RPMI7951 (cell line): Measurements from ENCODE around the gene PHACTR1. TPM values are rescaled to one million over a fixed set of nuclear protein-coding genes. Genes with fewer than 3 reads are reported as not detected.

Experiments
- DNase-seq: peaks from one replicate; pipeline ENCODE4 v3.0.0-alpha.2; 2012; ENCODE audit warnings: low read depth
- total RNA-seq: library from RNA; depleted of rRNA; stranded (reverse); fragments of >200 nt; shearing (Covaris generic); gene quantifications from 2 replicates; pipeline ENCODE4 v1.2.3, GENCODE V29; 2014

Gene PHACTR1
- total RNA-seq, 1 experiment from 2014 or later = 5.9 TPM

DNA sequence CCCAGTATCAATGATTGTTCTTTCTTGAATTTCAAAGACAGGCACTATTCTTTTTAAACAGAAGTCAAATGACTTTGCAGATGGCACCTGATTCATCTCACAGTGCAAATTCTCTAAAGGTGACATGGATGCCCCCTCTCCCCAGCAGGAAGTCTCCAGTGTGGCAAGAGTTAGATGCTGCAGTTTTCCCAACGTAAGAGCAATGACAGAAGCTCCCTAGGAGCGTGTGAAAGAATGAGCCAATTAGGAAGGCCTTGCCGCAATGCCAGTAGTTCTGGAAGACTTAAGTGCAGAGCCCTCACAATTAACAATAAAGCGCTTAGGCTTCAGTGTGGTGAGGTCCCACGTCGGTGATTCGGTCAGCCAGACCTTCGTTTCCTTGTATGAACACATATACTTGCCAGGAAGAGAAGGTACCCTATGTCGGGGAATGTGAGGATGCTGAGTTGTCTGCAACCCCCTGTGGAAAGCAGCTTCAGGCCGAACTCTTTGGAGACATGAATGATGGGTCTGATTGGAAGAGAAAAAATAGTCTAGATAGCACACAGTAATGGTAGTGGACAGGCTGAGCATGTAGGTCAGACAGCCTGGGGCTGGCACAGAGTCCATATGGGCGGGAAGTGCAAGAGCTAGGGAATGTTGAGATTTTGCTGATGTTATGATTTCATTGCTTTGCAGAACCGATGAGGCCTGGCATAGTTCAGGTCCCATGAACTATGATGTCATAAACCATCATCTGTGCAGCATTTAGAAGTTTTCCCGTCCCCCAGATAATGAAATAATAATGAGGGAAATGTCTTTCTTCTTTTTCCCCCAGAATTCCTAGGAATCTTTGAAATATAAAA, 132.6 kb downstream of the PHACTR1 start:
- no peak for DNase-seq

GRCh38 chr6:12849809-12850198, 133.2 kb downstream of the PHACTR1 start:
- DNase-seq = no peak

DNA sequence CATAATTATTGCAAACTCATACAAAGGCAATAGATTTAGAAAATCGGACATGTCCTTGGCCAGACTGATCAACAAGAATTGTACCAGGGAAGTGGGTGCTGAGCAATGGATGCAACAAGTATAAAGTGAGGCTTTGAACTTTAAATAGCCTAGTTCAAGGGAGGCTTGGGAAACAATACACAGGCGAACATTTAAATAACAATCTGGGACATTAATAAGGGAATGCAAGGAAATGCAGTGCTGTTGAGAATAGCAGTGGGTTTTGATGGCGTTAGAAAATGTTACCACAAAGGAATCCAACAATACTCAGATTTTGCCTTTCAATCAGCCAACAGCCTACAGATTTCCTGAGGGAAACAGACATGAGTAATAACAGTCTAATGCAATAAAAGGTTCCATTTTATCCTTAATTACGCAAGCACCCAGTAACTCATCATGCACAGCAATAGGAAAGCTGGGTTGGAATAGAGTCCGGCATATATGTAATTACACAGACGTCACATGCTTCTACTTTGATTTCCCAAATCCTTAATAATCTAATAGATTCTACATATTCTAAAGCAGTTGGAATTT, 134.6 kb downstream of the PHACTR1 start:
- peak; percentile 19 for DNase-seq

- DNase-seq = no peak
Measured at GRCh38 chr6:12861603-12862002, 145.0 kb downstream of the PHACTR1 start.

GRCh38 chr6:12865117-12865516, 148.6 kb downstream of the PHACTR1 start:
- DNase-seq = no peak

GRCh38 chr6:12865671-12866181, 149.2 kb downstream of the PHACTR1 start:
- no peak for DNase-seq

- no peak for DNase-seq
Measured at GRCh38 chr6:12866422-12867029, 150.0 kb downstream of the PHACTR1 start.

GRCh38 chr6:12869816-12870432, 153.4 kb downstream of the PHACTR1 start:
- DNase-seq = no peak

GRCh38 chr6:12873691-12874090, 157.1 kb downstream of the PHACTR1 start:
- DNase-seq = peak; percentile 48

DNA sequence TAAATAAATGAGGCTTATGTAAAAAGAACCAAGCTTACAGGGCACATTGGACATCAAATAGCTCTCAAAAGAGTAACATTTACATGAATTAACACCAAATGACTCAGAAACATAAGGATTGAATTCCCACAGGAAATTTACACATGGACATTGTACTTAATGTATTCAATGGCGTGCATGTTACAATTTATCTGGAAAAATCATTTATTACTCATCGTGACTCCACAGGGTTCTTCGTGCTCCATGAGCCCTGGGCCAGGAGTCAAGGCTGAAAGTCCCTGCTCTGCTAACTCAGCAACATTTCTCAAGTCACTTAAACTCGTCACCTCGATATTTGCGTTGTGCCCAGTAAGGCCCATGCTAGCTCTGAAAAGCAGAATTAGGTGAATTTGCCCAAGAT, 158.5 kb downstream of the PHACTR1 start:
- DNase-seq = peak; percentile 74

DNA sequence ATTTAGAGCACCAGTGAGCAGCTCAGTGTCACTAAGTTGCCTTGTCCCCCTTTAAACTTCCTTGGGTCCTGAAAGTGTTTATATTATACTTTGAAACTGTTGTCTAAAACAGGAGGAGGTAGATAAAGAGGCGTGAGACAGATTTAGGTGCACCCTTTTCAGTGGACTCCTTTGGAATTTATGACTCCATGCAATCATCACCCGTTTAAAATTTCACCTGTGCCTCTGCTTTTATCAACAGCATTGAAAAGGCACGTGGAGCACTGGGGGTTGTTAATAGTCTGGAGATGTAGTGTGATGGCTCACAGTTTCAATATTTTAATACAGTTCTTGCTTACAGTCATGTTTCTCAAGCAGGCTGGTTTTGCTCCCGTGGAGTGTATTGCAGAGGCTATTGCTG, 162.2 kb downstream of the PHACTR1 start:
- no peak for DNase-seq

- DNase-seq = no peak
Measured at GRCh38 chr6:12882761-12883290, 166.3 kb downstream of the PHACTR1 start.

DNA sequence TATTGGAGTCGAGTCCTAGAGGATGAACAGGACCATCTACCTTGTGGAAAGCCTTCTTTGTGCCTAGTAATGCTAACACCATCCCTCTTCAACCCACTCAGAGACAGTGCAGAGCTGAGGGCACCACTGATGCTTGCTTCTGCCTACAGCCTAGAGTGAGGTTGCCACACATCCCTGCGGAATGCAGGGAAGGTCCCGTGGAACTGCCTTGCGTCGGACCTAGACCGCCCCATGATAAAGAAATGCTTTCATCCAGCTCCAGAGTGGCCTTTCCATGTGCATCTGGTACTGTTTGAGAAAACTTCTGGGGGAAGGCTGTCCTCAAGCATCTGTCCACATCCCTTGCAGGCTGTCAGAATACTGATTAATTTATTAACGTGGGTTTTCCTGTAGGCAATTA, 168.4 kb downstream of the PHACTR1 start:
- peak; percentile 31 for DNase-seq

GRCh38 chr6:12886961-12887775, 170.6 kb downstream of the PHACTR1 start:
- DNase-seq = peak; percentile 65

- DNase-seq = peak; percentile 19
Measured at GRCh38 chr6:12890171-12890790, 173.7 kb downstream of the PHACTR1 start.

DNA sequence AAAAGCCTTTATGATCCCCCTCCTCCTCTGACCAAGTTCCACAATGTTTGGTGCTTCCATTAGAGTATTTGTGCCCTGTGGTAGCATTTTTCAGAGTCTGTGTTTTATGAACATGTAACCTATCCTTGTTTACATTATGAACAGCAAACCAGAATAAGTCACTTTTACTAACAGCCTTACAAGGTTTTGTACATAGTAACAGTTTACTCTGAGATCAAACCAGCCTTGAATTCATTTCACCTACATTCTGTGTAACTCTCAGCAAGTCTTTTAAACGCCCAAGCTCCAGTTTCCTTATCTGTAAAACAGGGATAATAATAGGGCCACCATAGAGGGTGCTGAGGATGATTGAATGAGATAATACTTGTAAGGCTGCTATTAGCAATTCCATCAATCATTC, 175.0 kb downstream of the PHACTR1 start:
- DNase-seq = no peak

- DNase-seq = no peak
Measured at GRCh38 chr6:12892151-12892550, 175.6 kb downstream of the PHACTR1 start.

- DNase-seq = peak; percentile 45
Measured at GRCh38 chr6:12893036-12893435, 176.5 kb downstream of the PHACTR1 start.

DNA sequence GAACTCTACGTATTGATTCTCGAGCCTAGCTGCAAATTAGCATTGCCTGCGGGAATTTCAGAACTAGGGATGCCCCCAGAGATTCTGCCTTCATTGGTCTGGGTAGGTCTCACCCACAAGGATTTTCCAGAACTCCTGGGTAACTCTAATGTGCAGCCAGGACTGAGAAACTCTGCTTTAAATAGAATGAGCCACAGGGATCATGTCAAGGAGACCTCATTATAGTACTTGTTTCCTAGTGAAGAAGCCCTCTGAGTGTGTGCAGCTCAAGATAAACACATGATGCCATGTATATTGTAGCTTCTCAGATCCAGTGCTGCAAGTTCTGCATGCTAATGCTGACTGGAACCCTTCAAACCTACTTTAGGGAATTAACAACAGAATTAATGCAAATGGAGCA, 179.2 kb downstream of the PHACTR1 start:
- DNase-seq = no peak

- DNase-seq = no peak
Measured at GRCh38 chr6:12896208-12896733, 179.7 kb downstream of the PHACTR1 start.
